8988T (cell line): ENCODE data around the gene LZTR1.

Experiments
- DNase-seq: peaks from one replicate; pipeline ENCODE4 v3.0.0; 2011

The LZTR1 gene

DNA sequence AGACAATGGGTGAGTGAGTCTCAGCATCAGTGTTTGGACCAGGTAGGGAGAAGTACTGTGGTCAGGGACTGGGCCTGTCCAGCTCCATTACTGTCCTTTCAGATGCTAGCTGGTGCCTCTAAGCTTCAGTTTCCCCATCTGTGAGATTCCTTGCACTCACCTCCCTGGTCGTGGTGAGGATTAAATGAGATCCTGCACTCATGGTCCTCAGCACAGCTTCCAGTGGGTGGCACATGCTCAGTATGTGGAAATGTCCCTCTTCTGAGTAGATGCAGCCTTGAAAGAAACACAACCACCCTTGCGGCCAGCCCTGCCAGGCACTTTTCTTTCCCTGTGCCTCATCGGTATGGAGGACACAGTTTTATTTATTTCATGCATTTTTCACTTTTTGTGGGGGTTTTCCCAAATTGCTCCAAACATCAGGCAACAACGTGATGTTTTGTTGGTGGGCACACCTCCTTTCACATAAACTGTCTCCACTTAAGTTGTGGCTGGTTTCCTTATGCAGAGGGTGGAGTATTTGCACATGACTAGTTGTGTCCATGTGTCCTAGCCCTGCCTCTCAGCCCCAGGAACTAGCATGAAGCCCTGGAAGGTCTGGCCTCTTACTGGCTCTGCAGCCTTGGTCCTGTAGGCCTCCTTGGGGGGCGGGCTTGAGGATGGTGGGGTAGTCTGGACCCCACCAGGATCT is 1.1 kb downstream of the LZTR1 start:
- DNase-seq = no peak

DNA sequence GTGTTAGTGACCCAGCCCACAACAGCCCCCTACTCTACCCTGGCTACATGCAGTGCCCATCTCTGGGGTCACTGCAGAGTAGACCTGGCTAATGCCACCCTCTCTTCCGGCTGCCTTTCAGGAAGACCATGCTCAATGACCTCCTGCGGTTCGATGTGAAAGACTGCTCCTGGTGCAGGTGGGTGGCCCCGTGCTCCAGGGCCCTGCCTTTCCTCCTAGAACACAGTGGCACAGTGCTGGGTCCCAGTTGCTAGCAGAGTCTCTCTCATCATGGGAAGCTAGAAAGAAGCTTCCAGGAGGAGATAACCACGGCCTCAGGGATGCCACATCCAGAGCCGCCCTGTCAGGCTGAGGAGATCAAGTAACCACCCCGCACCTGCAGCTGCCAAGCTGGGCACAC is 3.6 kb downstream of the LZTR1 start:
- DNase-seq = no peak

DNA sequence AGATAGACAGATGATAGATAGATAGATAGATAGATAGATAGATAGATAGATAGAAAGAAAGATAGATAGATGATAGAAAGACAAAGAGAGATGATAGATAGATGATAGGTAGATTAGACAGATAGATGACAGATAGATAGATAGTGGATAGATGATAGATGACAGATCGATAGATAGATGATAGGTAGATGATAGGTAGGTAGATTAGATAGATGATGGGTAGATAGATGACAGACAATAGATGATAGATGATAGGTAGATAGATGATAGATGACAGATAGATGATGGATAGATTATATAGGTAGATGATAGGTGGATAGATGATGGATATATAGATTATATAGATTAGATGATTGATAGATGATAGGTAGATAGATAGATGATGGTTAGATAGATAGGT is 4.3 kb downstream of the LZTR1 start:
- no peak for DNase-seq

DNA sequence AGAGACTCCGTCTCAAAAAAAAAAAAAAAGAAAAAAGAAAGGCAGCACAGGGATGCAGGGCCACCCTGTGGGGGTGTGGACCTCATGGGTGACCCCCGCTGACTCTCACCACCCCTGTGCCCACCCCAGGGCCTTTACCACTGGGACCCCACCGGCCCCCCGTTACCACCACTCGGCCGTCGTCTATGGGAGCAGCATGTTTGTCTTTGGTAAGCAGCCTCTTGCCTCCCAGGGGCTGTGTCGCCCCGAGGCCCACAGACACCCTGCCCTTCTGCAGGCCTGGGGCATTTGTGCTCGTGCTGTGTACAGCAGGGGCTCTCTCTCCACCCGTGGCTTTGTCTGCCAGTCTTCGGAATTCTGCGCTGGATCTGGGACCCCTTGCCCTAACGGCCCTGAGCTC is 5.3 kb downstream of the LZTR1 start:
- no peak for DNase-seq

DNA sequence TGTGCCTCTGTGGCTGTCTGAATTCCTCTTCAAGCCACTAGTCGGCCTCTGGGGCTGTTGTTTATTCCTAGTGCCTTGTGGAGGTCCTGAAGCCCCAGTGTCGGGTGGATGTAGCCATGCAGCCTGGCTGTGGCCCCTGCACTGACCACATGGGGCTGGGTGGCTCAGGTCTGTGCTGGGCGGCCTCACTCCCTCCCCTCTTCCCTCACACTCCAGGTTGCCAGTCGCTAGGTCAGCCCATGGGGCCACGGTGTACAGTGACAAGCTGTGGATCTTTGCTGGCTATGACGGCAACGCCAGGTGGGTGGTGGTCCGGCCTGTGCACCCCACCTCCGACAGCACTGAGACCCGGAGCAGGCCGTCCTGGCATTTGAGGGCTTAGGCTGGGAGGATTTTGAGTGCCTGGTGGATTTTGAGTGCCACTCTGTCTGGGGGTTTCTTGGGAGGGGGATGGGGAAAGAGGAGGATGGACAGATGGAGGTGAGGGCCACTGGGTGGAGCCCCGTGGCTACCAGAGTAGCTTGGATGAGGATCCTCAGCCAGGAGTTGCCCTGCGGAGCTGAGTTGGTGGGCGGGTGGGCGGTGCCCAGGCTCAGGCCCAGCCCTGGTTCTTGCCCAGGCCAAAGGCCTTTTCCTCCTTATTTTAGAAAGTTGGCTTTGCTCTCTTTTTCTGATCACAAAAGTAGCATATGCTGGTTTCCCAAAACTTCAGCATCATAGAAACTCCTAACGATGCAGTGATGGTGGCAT is 6.7 kb downstream of the LZTR1 start:
- DNase-seq = no peak

DNA sequence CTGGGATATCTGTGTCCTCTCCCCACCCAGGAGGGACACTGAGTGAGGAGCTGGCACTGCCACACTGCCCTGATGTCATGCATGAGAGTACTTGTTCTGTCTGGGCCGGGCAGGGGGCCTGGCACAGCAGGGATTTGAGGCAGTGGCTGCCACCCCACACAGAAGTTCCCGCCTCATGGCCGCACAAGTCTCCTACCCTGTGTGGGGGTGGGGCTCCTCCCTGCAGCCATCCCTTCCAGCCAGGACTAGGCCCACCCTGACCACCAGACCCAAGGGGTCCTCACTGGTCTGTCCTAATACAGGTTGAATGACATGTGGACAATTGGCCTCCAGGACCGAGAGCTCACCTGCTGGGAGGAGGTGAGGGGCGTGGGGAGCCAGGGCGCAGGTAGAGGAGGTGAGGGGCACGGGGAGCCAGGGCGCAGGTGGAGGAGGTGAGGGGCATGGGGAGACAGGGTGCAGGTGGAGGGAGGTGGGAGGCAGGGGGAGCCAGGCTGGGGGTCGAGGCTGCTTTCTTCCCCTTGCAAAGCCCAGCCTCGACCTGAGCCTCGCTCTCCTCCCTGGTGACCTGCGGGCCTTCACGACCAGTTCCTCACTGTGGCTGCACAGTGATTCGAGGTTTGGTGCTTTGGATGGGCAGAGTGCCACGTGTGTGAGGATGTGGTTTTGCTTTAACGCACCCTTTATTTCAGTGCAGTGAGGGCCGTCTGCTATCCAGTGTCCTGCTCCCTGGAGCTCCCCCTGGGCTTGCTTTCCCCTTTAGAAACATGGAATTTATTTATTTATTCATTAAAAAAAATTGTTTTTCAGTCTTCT is 7.4 kb downstream of the LZTR1 start:
- DNase-seq = no peak

DNA sequence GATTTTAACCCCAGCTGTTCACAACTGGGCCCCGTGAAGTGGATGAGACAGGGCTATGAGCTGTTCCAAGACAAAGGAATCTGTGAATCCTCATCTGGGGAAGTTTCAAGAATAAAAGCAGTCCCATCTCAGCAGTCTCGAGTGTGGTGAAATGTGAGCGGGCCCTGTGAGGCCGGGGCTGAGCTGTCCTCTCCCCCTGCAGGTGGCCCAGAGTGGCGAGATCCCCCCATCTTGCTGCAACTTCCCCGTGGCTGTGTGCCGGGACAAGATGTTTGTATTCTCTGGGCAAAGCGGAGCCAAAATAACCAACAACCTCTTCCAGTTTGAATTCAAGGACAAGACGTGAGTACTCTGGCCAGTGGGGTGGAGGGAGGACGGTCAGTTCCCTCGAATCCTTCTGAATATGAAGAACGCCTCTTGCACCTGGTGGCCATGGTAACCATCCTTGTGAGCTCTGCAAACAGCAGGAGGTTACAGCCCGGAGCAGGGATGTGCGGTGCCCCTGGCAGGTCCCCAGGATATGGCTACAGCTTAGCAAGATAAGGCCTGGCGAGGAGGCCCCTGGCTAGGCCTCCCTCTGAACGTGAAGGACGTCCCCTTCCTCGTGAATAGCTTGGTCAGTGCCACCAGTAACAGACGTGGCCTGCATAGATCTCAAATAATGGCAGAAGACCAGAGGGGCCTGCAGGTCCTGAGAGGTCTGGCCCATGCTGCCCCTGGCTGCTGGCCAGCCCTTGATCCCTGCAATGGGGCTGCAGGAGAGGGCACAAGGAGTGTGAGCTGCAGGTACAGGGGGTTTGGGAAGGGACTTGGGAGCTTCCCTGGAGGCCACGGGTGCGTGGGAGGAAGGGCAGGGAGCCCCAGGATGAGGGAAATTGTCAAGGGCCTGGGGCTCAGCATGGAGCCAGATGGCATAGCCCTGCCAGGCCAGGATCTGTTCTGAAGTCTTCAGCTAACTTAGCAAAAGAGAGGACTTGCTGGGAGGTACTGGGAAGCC is 8.4 kb downstream of the LZTR1 start:
- DNase-seq = no peak

DNA sequence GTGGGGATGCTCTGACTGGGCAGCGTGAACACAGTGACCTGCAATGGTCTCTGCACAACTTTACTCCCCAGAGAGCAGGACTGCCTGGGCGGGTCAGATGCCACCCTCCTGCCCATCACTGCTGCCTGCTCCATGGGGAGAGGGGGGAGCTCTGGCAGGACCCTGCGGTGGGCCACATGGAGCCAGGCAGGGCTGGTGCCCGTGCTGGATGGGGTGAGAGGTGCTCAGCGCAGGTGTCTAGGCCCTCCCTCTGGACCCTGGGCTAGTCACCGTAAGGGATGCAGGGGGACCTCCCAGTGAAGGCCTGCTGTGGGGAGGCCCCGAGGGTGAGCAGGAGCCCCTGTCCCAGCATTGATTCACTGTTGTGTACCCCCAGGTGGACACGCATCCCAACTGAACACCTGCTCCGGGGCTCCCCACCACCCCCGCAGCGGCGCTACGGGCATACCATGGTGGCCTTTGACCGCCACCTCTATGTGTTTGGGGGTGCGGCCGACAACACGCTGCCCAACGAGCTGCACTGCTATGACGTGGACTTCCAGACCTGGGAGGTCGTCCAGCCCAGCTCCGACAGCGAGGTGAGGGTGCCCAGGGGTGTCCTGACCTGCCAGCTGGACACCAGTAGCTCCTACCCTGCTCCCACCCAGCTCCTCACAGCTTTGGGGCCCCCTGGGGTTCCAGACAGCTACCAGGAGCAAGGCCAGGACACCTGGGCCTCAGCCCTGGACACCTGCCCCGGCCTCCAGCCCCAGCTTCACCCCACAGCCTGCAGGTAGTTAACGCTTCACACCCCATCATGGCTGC is 9.4 kb downstream of the LZTR1 start:
- no peak for DNase-seq

DNA sequence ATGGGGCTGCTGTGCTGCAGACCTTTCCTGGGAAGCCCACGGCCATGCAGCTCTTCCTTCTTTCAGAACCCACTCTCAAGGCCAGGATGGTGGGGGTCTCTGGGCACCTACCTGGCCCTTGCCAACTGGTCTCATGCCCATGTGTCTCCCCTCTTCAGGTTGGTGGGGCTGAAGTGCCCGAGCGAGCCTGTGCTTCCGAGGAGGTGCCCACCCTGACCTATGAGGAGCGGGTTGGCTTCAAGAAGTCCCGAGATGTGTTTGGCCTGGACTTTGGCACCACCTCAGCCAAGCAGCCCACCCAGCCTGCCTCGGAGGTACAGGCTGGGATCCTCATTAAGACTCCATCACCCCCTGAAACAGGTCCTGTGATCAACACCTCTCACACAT is 10.0 kb downstream of the LZTR1 start:
- no peak for DNase-seq

DNA sequence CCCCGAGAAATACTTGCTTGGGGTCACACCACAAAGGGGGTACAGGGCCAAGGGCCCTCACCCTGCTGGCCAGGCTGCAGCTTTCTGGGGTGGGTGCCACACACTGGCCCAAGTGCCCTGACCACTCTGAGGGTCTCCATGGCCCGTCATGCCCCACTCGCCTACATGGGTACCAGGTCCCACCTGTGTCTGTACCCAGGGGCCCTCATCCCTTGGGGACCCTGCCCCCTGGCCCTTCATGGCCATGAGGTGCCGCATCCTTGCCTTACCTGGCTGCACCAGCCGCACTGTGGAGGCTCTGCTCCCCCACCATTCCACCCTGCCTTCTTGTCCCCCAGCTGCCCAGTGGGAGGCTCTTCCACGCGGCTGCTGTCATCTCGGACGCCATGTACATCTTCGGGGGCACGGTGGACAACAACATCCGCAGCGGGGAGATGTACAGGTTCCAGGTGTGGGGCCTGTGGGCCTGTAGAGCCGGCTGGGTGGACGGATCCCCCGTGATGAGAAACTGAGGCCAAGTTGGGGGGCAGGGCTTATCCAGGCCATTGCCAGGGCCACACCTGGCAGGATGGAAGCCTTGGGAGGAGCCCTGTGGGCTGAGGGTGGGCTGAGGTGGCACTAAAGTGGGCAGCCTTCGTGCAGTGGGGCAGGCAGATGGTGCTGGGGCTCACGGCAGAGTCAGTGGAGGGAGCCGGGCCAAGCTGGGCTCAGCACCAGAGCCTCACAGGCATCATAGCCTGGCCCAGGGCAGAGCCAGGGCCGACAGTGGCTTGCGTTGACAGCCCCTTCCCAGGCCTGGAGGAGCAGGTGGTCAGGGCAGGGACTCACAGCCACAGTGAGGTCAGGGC is 10.6 kb downstream of the LZTR1 start:
- DNase-seq = no peak

DNA sequence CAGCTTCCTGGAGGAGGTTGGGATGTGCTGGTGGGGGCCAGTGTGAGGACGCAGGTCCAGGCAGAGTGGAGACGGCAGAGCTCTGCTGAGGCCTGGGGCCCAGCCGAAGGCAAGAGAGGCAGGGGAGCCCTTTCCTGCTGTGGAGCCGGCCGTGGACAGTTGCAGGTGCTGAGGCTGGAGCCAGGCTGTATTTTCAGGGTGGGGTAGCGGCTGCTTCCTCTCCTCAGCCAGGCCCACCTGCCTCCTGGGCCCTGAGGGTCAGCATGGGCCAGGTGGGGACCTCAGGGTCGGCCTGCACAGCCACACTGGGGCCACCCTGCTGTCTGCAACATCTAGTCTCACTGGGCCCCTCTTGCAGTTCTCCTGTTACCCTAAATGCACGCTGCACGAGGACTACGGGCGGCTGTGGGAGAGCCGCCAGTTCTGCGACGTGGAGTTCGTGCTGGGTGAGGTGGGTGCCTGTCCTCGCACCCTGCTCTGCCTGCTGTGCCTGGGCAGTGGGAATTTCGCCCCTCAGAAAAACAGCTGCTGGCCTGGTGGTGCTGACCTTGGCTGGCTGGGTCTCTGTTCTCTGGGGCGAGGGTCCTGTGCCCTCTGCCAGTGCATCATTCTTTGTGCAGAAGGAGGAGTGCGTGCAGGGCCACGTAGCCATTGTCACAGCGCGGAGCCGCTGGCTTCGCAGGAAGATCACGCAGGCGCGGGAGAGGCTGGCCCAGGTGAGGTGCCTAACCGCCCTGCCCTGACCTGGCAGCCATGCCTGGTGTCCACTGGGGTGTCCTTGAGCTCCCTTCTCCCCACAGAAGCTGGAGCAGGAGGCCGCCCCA is 11.4 kb downstream of the LZTR1 start:
- no peak for DNase-seq

DNA sequence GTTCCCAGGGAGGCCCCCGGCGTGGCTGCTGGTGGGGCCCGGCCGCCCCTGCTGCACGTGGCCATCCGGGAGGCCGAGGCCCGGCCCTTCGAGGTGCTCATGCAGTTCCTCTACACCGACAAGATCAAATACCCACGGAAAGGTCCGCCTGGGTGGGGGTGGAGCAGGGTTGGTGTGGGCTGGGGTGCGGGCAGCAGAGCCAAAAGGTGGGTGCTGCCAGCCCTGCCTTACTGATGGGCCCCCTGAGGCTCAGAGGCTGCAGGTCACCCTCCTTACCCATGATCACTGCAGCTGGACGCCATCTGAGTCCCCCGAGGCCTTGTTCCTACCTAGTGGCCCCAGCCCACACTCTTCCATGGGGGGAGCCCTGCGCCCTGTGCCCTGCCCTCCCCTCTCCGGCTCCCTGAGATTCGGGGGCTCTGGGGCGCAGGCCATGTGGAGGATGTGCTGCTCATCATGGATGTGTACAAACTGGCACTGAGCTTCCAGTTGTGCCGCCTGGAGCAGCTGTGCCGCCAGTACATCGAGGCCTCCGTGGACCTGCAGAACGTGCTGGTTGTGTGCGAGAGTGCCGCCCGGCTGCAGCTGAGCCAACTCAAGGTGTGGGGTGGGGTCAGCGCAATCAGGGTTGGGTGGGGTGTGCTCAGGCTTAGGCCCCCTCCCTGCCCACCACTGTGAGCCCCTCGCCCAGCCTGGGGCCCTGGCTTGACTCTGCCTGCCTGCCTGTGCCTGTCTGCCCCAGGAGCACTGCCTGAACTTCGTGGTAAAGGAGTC is 12.2 kb downstream of the LZTR1 start:
- no peak for DNase-seq

DNA sequence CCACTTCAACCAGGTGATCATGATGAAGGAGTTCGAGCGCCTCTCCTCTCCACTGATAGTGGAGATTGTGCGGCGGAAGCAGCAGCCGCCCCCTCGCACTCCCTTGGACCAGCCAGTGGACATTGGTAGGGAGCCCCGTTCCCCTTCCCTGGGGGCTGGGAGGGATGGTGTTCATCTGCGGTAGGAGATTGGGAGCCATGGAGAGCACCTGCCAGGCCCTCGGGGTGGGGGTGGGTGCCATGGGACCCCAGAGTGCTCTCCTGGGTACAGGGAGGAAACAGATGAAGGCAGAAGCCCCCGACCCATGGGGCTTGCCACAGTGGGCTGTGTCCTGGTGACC is 12.8 kb downstream of the LZTR1 start:
- no peak for DNase-seq

DNA sequence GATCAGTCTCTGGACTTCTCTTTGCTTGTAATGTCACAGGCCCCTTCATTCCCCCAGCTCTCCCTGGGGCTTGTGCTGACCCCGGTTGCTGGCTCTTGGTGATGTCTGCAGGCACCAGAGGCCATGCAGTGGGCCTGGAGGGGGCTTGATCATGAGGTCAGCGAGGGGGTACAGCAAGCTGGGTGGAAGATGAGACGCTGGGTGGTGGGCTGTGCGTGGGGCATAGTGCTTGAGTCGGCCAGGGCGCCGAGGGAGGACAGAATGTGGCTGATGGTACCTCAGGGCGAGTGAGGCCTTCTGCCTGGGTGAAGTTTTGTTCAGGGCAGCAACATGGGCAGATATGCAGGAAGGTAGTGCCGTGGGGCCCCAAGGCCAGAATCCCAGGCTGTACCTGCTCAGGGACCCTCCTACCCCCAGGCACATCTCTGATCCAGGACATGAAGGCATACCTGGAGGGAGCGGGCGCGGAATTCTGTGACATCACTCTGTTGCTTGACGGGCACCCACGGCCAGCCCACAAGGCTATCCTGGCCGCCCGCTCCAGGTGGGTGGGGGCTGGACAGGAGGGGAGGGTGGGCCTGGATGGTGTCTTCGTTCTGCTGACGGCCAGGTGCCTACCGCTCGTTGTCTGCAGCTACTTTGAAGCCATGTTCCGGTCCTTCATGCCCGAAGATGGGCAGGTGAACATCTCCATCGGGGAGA is 13.4 kb downstream of the LZTR1 start:
- no peak for DNase-seq

DNA sequence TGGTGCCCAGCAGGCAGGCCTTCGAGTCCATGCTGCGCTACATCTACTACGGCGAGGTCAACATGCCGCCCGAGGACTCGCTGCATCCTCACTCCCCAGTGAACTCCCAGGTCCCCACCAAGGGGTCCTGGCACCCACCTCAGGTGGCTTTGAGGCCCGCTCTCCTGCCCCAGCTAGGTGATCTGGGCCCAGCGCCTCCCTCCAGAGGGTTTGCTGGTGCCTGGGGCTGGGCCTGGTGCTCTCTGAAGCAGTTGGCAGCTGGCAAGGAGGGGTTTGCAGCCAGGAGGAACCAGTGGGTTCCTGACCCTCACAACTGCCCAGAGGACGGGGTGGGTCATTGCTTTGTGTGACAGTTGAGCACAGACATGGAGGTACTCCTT is 13.9 kb downstream of the LZTR1 start:
- no peak for DNase-seq

DNA sequence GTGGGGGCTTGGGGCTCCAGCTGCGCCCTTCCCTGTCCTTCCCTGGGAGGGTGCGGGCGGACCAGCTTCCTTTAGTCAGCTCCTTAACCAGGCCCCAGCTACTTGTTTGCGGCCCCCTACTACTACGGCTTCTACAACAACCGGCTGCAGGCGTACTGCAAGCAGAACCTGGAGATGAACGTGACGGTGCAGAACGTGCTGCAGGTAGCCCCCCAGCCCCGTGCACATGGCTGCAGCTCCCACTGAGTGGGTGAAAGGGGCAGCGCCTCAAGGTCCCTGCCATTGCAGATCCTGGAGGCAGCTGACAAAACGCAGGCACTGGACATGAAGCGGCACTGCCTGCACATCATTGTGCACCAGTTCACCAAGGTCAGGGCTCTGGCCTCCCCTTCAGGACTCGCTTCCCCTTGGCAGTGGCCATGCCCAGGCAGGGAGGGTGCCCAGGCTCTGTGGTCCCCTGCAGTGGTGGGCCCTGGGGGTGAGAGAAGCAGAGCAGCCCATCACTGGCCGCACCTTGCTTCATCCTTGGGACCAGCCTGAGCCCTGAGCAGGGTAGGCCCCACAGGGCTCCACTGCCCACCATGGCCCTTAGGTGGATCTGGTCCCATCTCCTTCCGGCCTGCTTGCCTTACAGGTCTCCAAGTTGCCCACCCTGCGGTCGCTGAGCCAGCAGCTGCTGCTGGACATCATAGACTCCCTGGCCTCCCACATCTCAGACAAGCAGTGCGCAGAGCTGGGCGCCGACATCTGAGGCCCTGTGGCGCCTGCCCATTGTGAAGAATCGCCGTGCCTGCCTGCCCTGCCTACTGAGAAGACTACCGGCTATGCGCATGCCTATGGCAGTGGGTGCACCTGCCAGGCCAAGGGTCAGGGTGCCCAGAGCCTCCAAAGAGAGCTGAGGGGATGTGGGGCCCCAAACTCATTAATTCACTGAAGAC is 14.8 kb downstream of the LZTR1 start:
- DNase-seq = no peak

DNA sequence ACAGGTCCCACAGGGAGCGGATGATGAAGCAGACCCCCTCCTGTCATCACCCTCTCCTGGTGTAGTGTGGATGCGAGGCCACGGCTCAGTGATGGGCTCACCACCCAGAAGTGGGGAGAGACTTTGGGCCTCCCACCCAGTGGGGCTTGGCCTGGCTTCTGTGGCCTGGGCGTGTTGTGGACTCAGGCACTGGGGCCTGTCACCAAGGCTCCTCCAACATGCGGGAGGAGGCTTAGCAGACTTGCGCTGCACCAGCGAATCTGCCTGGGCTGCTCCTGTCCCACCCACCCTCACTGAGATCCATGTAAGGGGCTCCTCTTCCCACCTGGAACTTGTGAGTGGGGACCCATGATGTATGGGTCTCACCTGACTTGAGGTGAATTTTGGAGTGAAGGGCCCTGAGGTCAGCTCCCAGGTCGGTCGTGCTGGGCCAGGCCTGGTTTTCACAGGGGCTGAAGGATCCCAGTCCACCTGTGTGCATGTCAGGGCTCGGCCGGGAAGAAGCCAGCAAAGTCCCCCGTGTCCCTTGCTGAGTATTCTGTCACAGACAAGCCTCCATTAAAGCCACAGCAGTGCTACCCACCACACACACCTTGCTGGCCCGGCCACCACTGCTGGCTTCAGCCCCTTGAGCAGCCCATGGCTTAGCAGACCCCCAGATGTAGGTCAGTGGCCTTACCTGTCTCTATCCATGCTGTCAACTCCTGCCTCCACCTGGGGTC is 15.6 kb downstream of the LZTR1 start:
- DNase-seq = no peak
